ENCODE results near the gene MIGA2. TPM values are rescaled to one million over a fixed set of nuclear protein-coding genes. Genes with fewer than 3 reads are reported as not detected.

MIGA2 gene
- total RNA-seq, 4 donors from 2014 or later, result 16.2 to 38.3 (median 24.6) TPM

GRCh38 chr9:129060991-129061390, 24.6 kb downstream of the MIGA2 start:
- no peak overlapping the region for H3K4me3 ChIP-seq
- H3K27me3 ChIP-seq, result no peaks in the 10 kb centered on the region
- no peaks in the 10 kb centered on the region for H3K9me3 ChIP-seq
- ATAC-seq, result no peak
- no peak for TF ChIP-seq CTCF (IDR thresholded peaks at IDR 0.05)
- TF ChIP-seq POLR2A (IDR thresholded peaks at IDR 0.05), result no peak
- TF ChIP-seq EP300 (IDR thresholded peaks at IDR 0.05), result no peak
- TF ChIP-seq POLR2AphosphoS5 (IDR thresholded peaks at IDR 0.05), result no peak
- no peak overlapping the region for H3K27ac ChIP-seq
- peaks cover 0 to 99% of the 10 kb centered on the region in 2 donors for H3K36me3 ChIP-seq
- no peaks in the 10 kb centered on the region for H3K4me1 ChIP-seq
- WGBS, 2 donors (ENCODE audit: low coverage in 1 of 2), result 78 to 95% methylated on average over 3 to 5 of the region's 12 CpGs

GRCh38 chr9:129063061-129063460, 26.6 kb downstream of the MIGA2 start:
- no peak for TF ChIP-seq POLR2AphosphoS5 (IDR thresholded peaks at IDR 0.05)
- TF ChIP-seq POLR2A (IDR thresholded peaks at IDR 0.05), result no peak
- TF ChIP-seq EP300 (IDR thresholded peaks at IDR 0.05), result no peak
- no peak for TF ChIP-seq CTCF (IDR thresholded peaks at IDR 0.05)
- H3K36me3 ChIP-seq, result peaks cover 0 to 92% of the 10 kb centered on the region in 2 donors
- no peak overlapping the region for H3K4me3 ChIP-seq
- H3K27me3 ChIP-seq, result no peaks in the 10 kb centered on the region
- H3K27ac ChIP-seq, result no peak overlapping the region
- no peaks in the 10 kb centered on the region for H3K4me1 ChIP-seq
- no peak for ATAC-seq
- no CpG with 5 or more reads among the region's 9 CpGs for WGBS, 2 donors (ENCODE audit: low coverage in 1 of 2)
- no peaks in the 10 kb centered on the region for H3K9me3 ChIP-seq

GRCh38 chr9:129064499-129064908, 28.1 kb downstream of the MIGA2 start:
- no peak for ATAC-seq
- WGBS, 2 donors (ENCODE audit: low coverage in 1 of 2), result 96 to 100% methylated on average over 2 to 7 of the region's 8 CpGs
- Histone ChIP-seq H3K27me3 (no peaks in the 10 kb centered on the region), H3K36me3 (peaks cover 0 to 93% of the 10 kb centered on the region in 2 donors), H3K27ac (no peak overlapping the region), H3K4me3 (no peak overlapping the region), H3K9me3 (no peaks in the 10 kb centered on the region), H3K4me1 (no peaks in the 10 kb centered on the region)
- TF ChIP-seq POLR2AphosphoS5 (IDR thresholded peaks at IDR 0.05) (no peak), EP300 (IDR thresholded peaks at IDR 0.05) (no peak), CTCF (IDR thresholded peaks at IDR 0.05) (no peak), POLR2A (IDR thresholded peaks at IDR 0.05) (no peak)

GRCh38 chr9:129068110-129068509, 31.7 kb downstream of the MIGA2 start:
- Histone ChIP-seq H3K27ac (no peak overlapping the region), H3K4me3 (no peak overlapping the region), H3K36me3 (peaks cover 0 to 79% of the 10 kb centered on the region in 2 donors), H3K9me3 (no peaks in the 10 kb centered on the region), H3K4me1 (no peaks in the 10 kb centered on the region), H3K27me3 (no peaks in the 10 kb centered on the region)
- ATAC-seq, result no peak
- 100% methylated on average over 4 of the region's 19 CpGs; no CpG with 5 or more reads in 1 of the 2 donors for WGBS, 2 donors (ENCODE audit: low coverage in 1 of 2)
- TF ChIP-seq CTCF (IDR thresholded peaks at IDR 0.05) (no peak), POLR2A (IDR thresholded peaks at IDR 0.05) (no peak), POLR2AphosphoS5 (IDR thresholded peaks at IDR 0.05) (no peak)

- H3K4me1 ChIP-seq, result no peaks in the 10 kb centered on the region
- no peak overlapping the region for H3K4me3 ChIP-seq
- 98% methylated on average over 6 of the region's 31 CpGs; no CpG with 5 or more reads in 1 of the 2 donors for WGBS, 2 donors (ENCODE audit: low coverage in 1 of 2)
- TF ChIP-seq CTCF (IDR thresholded peaks at IDR 0.05) (no peak), POLR2A (IDR thresholded peaks at IDR 0.05) (no peak), EP300 (IDR thresholded peaks at IDR 0.05) (no peak), POLR2AphosphoS5 (IDR thresholded peaks at IDR 0.05) (no peak)
- ATAC-seq, result peak; percentile 55
- H3K27ac ChIP-seq, result peak overlapping the region in 1 of 4 donors; percentile 2
- peaks cover 0 to 68% of the 10 kb centered on the region in 2 donors for H3K36me3 ChIP-seq
- H3K27me3 ChIP-seq, result no peaks in the 10 kb centered on the region
- no peaks in the 10 kb centered on the region for H3K9me3 ChIP-seq
Measured at GRCh38 chr9:129068990-129069861, 32.8 kb downstream of the MIGA2 start.
